NT2/D1 (cell line): ENCODE results near the gene PCDHGA12.

Experiments used
- YY1 ChIP-seq: IDR thresholded peaks from 2 replicates; pipeline ENCODE4 v1.6.1; 2011; ENCODE audit not compliant: insufficient read length, insufficient read depth
- ZNF274 ChIP-seq: IDR thresholded peaks from 2 replicates; pipeline ENCODE4 v1.6.1; 2011; ENCODE audit warnings: mild to moderate bottlenecking, low read depth, low read length

- TF ChIP-seq ZNF274, result no peak
- TF ChIP-seq YY1, result no peak
Observed at GRCh38 chr5:141478321-141478945, 48.1 kb downstream of the PCDHGA12 start.
